Activated CD4-positive, CD25-positive, alpha-beta regulatory T cell treated with anti-CD3 and anti-CD28 coated beads, Interleukin-2, amount 50 U/mL, for 72 hours (primary cell): ENCODE data around the gene F5.

Experiments
- DNase-seq: peaks from one replicate; pipeline ENCODE4 v3.0.0; 2021

Gene F5

GRCh38 chr1:169472738-169473137, 113.5 kb downstream of the F5 start:
- no peak for DNase-seq

GRCh38 chr1:169468982-169469381, 117.3 kb downstream of the F5 start:
- DNase-seq, result no peak

GRCh38 chr1:169466259-169467230, 119.7 kb downstream of the F5 start:
- no peak for DNase-seq

GRCh38 chr1:169465281-169465680, 121.0 kb downstream of the F5 start:
- no peak for DNase-seq
